Right ventricle myocardium inferior (tissue), 1 donor: Measurements from ENCODE around the gene BANK1. TPM values are rescaled to one million over a fixed set of nuclear protein-coding genes. Genes with fewer than 3 reads are reported as not detected.

Experiments
- ATAC-seq: fragments of 200-7000 bp; cut with Tn5 transposase; one replicate; pipeline ENCODE4 v1.9.1; 2020; ENCODE audit warnings: mild to moderate bottlenecking, moderate library complexity
- DNase-seq: peaks from one replicate; pipeline ENCODE4 v3.0.0; 2021; ENCODE audit errors: missing footprints
- intact Hi-C: fragments of 100-400 bp; cut with DNase I; formaldehyde crosslinking; loops from one replicate; pipeline ENCODE4 v1.11.0; 2022
- total RNA-seq: library from RNA; stranded (reverse); fragmentation: NEBNext Ultra II Directional; extraction: Animal tissue kit (Norgen Biotek cat#: 25700); gene quantifications from one replicate; pipeline ENCODE4 v1.2.1, GENCODE V29; 2021
- donor health status: DM: no; HTN: yes; CAD: no; lungs with severe emphysema.

The BANK1 gene
- total RNA-seq, 1 donor from 2014 or later, result 0.35 TPM

GRCh38 chr4:101948951-101949350 is 158.4 kb downstream of the BANK1 start:
- intact Hi-C loops, result no loop called here
- no peak for DNase-seq
- no peak for ATAC-seq

- intact Hi-C loops, result no loop called here
These were observed 159.9 kb downstream of the BANK1 start for GRCh38 chr4:101950258-101950979.

GRCh38 chr4:101952985-101953384 is 162.5 kb downstream of the BANK1 start:
- DNase-seq (no peak), ATAC-seq (no peak)
- intact Hi-C loops, result no loop called here

More at GRCh38 chr4:101950258-101950979, 159.9 kb downstream of the BANK1 start:
- DNase-seq (no peak), ATAC-seq (no peak)

- intact Hi-C loops, result no loop called here
- no peak for ATAC-seq
- DNase-seq, result no peak
These were observed 163.4 kb downstream of the BANK1 start for GRCh38 chr4:101953949-101954348.

DNA sequence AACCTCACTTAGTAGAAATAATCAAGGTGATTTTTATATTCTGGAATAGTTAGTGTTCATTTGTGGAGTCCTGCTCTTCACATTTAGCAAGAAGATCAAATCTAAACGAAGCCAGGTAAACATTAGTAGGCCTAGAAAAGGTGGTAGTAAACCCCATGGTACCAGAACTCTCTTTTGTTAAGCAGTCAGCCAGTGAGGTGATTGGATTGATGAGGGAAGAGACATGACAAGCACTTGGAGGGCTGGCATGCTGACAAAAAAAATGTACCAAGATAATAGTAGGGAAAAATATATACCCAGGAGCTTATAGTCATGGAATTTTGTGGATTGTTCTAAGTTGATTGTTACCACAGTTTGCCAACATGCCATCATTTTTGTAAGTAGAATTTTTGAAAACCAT is 163.8 kb downstream of the BANK1 start:
- intact Hi-C loops, result no loop called here
- DNase-seq (no peak), ATAC-seq (no peak)

DNA sequence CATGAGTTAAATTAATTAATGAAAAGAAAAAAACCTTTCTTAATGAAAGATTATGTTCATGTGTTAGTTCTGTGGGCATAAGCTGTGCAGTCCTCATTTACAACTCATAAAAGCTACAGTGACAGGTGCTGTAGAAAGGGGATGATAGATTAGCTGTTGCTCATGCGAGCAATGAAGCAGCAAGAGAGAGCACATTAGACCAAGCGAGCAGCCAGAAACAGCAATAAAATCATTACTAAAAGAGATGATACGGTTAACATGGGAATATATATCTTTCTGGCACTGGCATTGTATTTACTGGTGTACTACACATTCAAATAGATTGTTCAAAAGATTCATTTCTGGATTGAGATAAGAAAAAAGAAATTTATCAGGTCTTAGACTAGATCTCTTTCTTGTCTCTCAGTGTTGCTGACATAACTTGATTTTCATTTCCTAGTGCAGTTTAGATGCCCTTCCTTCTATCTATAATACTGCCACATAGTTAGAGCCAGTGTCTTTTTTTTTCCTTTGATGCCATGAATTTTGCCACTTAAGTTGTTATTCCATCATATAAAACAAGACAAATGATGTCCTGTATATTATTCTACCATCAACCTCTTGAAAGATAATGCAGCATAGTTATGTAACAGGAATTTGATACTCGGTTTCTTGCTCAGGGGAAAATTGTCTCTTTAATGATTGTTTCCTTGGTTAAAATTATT is 164.6 kb downstream of the BANK1 start:
- intact Hi-C loops, result no loop called here
- ATAC-seq (no peak), DNase-seq (no peak)

GRCh38 chr4:101956068-101956825 is 165.7 kb downstream of the BANK1 start:
- intact Hi-C loops, result no loop called here
- DNase-seq (no peak), ATAC-seq (no peak)

DNA sequence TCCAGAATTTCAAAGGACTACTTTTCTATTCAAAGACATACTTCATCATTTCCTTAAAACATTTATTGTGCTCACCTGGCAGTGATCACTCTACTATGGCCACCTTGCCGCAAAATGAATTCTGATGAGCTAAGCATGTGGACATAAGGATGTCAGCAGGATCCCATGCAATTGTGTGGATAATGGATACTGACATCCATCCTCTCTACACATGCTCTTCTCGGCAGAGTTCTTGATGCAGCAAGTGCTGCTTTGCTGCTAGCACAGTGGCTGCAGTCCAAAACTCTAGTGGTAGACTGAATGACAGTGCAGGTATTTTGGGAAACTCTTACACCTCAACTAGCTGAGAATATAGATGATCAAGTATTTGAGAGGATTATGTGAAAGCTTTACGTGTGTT is 168.0 kb downstream of the BANK1 start:
- intact Hi-C loops, result no loop called here
- ATAC-seq, result no peak
- no peak for DNase-seq

GRCh38 chr4:101960431-101960830 is 169.9 kb downstream of the BANK1 start:
- no peak for ATAC-seq
- DNase-seq, result no peak
- intact Hi-C loops, result no loop called here

DNA sequence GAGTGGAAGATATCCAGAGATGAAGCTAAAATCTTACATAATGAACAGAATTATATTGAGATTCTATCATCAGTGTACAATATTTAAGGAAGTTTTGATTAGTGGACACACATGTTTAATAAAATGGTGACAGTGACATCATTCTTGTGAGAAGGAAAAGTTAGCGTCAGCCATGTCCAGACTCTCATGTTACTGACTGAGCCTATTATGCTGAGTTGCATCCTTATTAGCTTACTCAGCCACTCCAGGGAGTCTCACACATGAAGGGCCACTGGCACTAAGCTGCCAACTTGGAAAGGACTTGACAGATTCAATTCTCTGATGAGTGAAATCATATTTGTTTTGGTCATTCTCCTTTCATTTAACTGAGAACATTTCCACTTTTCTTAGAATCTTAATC is 170.6 kb downstream of the BANK1 start:
- no peak for DNase-seq
- ATAC-seq, result no peak
- intact Hi-C loops, result no loop called here

DNA sequence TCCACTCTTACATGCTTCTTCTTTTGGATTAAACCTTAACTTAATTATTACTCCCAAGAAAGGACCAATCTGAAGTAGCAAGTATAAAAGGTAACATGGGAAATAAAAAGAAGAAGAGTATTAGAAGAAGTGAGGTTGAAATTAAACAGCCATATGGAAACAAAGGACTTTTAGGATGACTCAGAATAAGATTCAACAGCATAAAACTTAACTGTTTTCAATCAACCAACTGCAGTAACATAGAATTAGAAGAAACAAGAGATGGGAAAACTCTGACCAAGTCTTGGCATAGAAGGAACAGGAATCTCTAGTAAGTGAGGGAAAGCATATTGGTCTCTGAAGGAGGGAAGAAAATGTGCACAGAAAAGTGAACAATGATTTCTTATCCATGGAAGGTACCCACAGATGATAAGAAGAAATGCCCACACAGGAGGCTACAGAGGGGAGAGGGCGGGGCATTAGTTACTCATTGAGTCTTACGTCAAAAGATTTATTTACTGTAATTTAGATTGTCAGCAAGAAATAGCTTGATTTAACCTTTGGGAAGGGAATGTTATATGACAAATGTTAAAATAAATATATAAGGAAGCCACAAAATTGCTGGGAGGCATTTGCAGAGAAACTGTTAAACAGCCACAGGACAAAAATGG is 177.3 kb downstream of the BANK1 start:
- intact Hi-C loops, result no loop called here
- ATAC-seq (no peak), DNase-seq (no peak)

DNA sequence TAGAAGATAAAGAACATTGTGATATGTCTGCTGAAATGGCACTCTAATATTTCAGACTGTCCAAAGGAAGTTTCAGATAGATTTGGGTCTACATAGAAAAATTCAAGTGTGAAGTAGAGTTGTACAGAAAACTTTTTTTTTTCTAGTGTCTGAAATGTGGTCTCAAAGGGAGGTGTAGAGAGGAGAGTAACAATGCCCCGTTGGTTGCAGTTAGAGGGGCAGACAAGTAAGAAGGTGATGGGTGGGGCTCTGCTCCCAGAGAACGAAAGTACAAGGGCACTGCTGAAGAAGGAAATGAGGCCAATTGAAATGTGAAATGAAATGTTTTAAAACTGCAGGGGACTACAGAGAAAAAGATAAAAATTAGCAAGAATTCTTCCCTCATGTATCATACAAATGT is 177.8 kb downstream of the BANK1 start:
- DNase-seq, result no peak
- no peak for ATAC-seq
- intact Hi-C loops, result no loop called here

- intact Hi-C loops, result no loop called here
- ATAC-seq, result no peak
These were observed 179.4 kb downstream of the BANK1 start for GRCh38 chr4:101969965-101970364.

DNA sequence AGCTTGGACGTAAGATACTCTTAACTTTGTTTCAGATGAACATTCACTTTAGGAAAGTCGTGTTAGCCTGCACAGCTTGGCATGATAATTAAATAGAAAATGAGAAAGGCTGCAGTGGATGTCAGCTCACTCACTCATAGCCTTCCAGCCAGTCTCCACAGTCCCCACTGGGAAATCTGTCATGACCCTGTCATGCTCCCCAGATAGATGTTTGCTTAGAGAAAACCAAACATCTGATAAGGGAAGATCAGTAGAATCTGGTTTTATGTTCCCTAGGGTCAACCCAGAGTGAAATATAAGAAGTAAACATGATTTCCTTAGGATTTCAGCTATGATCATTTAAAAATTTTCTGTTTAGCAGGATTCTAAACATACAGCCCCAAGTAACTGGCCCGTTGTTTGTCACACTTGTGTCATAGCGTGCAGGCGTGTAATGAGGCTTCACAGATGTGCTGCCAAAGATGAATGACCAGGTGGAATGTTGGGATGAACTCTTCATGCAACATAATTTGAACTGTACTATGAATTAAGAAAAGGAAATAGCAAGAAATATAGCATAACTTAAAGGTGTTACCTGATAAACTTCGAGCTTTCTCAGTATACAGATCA is 180.1 kb downstream of the BANK1 start:
- ATAC-seq (no peak), DNase-seq (no peak)
- intact Hi-C loops, result no loop called here

More at GRCh38 chr4:101969965-101970364, 179.4 kb downstream of the BANK1 start:
- no peak for DNase-seq

GRCh38 chr4:101972791-101973190 is 182.3 kb downstream of the BANK1 start:
- intact Hi-C loops, result no loop called here
- ATAC-seq, result no peak
- no peak for DNase-seq

DNA sequence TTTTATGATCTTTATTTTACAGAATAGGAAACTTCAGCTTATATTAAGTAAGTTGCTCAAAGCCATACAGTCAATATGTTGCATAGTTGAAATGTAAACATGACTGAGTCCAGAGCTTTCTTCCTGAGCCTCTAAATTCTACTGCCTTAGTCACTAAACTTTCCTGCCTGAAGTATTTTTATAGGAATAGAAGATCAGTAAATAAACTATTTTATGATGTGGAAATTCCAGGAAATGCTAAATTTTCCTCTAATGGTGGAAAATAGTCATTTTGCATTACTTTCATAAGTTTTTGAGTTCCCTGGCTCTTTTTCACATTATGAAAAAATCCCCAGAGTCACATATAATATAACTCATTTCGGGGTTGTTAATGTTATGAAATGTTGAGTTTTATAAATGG is 182.8 kb downstream of the BANK1 start:
- ATAC-seq, result no peak
- DNase-seq, result no peak
- intact Hi-C loops, result no loop called here

GRCh38 chr4:101977076-101977475 is 186.5 kb downstream of the BANK1 start:
- DNase-seq (no peak), ATAC-seq (no peak)
- intact Hi-C loops, result no loop called here

DNA sequence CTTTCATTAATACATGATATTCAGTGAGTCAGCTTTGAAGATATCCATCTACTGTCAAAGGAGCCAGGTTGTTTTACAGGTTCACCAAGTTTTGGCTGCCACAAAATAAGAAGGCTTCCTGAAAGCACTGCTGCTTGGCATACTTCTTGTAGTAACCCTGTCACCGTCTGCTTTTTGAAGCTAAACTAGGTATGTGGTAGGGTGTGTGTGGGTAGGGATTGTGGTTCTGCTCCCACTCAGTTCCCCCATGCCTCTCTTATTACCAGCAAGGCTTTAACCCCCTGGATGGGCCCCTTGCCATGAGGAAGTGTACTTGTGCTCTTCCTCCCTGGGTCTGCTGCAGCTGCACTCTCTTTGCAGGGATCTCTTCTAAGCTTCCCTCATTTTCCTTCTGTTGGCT is 191.2 kb downstream of the BANK1 start:
- intact Hi-C loops, result no loop called here
- DNase-seq, result no peak
- no peak for ATAC-seq

DNA sequence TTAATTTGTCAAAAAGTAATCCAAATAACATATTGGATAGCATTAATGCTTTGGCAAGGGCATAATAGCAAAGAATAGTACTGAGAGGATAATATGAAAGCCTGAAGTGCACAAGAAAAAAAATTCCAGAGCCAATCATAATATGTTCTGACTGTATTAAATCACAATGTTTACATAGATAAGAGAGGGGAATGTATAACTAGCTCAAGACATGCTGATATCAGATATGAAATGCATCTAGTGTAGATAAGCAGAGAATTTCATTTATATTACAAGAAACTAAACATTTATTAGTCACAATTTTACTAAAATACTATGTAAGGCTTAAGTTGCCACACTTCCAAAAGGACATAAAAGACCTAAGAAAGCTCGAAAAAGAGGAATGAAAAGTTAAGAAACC is 193.3 kb downstream of the BANK1 start:
- intact Hi-C loops, result no loop called here
- no peak for ATAC-seq

More for the DNA sequence above, 193.3 kb downstream of the BANK1 start:
- DNase-seq, result no peak
